ENCODE data around the gene KLHDC8A. TPM values are rescaled to one million over a fixed set of nuclear protein-coding genes. Genes with fewer than 3 reads are reported as not detected.

Gene KLHDC8A
- total and polyA plus RNA-seq, 2 donors (not counting 3 experiments of a cell fraction or from before 2014, with no cell fraction given): not detected

DNA sequence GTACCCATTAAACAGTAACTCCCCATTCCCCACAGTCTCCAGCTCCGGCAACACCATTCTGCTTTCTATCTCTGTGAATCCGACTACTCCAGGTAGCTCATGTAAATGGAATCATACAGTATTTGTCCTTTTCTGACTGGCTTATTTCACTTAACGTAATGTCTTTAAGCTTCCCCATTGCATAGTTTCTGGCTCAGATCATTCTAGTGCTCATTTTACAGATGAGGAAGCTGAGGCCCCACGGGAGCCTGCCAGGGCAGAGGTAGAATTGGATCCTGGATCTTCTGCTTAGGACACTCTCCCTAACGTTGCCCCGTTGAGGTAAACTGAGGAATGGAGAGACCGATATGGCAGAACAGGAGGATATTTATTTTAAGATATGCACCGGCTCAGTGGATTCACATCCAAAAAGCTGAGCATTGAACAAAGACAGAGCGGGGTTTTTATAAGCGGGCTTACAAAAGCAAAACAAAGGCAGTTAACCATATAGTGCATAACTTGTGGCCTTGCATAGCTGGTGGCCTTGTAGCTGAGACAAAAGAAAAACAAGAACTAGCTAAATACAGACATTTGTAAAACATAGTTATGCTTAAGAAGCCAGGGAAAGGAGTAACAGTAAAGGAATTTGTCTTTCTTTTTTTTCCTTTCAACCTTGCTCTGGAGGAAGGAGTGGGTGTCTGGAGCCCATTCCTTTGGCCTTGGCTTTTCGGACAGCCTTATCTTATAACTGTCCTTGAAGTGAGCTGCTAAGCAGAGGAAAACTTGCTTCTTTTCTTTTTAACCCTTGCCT, 15.3 kb upstream of the KLHDC8A start:
- Histone ChIP-seq H3K4me1 (ENCODE audit: control insufficient read depth, extremely low read depth, insufficient read depth, low read length) (no peaks in the 10 kb centered on the region), H3K4me2 (ENCODE audit: insufficient read depth, low read length) (no peak overlapping the region), H3K79me2 (ENCODE audit: control insufficient read depth, insufficient read depth, low read length) (no peaks in the 10 kb centered on the region), H3K9me1 (replicated peaks; ENCODE audit: control insufficient read depth, extremely low read depth, insufficient read depth, low read length) (no peaks in the 10 kb centered on the region), H3K36me3 (ENCODE audit: control insufficient read depth in 2 of 2, extremely low read depth in 1 of 2, insufficient read depth in 2 of 2, low read length in 2 of 2) (no peaks in the 10 kb centered on the region), H3K9ac (replicated peaks; ENCODE audit: extremely low read depth, insufficient read depth, low read length) (no peak overlapping the region), H4K20me1 (replicated peaks; ENCODE audit: control insufficient read depth, extremely low read depth, insufficient read depth, low read length) (no peaks in the 10 kb centered on the region), H2AFZ (ENCODE audit: low read depth, low read length) (no peak overlapping the region), H3K4me3 (replicated peaks in 1 of 3; ENCODE audit: insufficient read depth in 1 of 3, low read depth in 1 of 3, low read length in 3 of 3) (no peak overlapping the region), H3K27me3 (ENCODE audit: control insufficient read depth in 2 of 2, insufficient read depth in 2 of 2, low read length in 2 of 2) (peaks cover 34 to 43% of the 10 kb centered on the region in 2 experiments), H3K27ac (ENCODE audit: insufficient read depth, low read depth, low read length) (no peak overlapping the region), H3K9me3 (replicated peaks; ENCODE audit: control insufficient read depth, insufficient read depth, low read length) (no peaks in the 10 kb centered on the region)
- TF ChIP-seq, protein P1, sequence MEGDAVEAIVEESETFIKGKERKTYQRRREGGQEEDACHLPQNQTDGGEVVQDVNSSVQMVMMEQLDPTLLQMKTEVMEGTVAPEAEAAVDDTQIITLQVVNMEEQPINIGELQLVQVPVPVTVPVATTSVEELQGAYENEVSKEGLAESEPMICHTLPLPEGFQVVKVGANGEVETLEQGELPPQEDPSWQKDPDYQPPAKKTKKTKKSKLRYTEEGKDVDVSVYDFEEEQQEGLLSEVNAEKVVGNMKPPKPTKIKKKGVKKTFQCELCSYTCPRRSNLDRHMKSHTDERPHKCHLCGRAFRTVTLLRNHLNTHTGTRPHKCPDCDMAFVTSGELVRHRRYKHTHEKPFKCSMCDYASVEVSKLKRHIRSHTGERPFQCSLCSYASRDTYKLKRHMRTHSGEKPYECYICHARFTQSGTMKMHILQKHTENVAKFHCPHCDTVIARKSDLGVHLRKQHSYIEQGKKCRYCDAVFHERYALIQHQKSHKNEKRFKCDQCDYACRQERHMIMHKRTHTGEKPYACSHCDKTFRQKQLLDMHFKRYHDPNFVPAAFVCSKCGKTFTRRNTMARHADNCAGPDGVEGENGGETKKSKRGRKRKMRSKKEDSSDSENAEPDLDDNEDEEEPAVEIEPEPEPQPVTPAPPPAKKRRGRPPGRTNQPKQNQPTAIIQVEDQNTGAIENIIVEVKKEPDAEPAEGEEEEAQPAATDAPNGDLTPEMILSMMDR (IDR thresholded peaks at IDR 0.05; ENCODE audit: extremely low read depth in 1 of 2, insufficient read depth in 1 of 2, low read depth in 1 of 2, low read length in 2 of 2): no peak
- TF ChIP-seq, protein P2, sequence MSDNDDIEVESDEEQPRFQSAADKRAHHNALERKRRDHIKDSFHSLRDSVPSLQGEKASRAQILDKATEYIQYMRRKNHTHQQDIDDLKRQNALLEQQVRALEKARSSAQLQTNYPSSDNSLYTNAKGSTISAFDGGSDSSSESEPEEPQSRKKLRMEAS (IDR thresholded peaks at IDR 0.05; ENCODE audit: insufficient read depth, insufficient read length): no peak
- TF ChIP-seq GATA2 (IDR thresholded peaks at IDR 0.05; ENCODE audit: insufficient read depth, insufficient read length, low read depth, low read length) (no peak), POLR2AphosphoS5 (IDR thresholded peaks at IDR 0.05; ENCODE audit: insufficient read depth, low read depth, low read length) (no peak), POLR2A (IDR thresholded peaks at IDR 0.05; ENCODE audit: low read depth, low read length) (no peak), FOS (IDR thresholded peaks at IDR 0.05; ENCODE audit: borderline replicate concordance, insufficient read depth, low read length) (no peak), EZH2 (IDR thresholded peaks at IDR 0.05; ENCODE audit: borderline replicate concordance, low read depth, low read length, severe bottlenecking) (no peak), JUN (IDR thresholded peaks at IDR 0.05; ENCODE audit: borderline replicate concordance, insufficient read depth, insufficient read length, low read depth) (no peak), MYC (IDR thresholded peaks at IDR 0.05; ENCODE audit: low read depth, low read length) (no peak)
- CTCF ChIA-PET: interaction anchor here (0.7 to 3.1 kb wide), 2 partner anchors 18 to 57 kb away, joined by 3 to 12 read pairs; no protein-coding TSS in a partner anchor
- no TSS peak for BruUV-seq (replicated peaks)
- FAIRE-seq (no peak), DNase-seq (ENCODE audit: low read depth, low spot score) (no peak)
- intact Hi-C loops (cut with micrococcal nuclease) (no loop called here), dilution Hi-C loops (cut with MboI; ENCODE audit: extremely low pct_ligation_motif_present, low sequenced_read_pairs) (no loop called here)
- POLR2A ChIA-PET: no interaction called here
